HG03103 (cell line): ENCODE measurements around the gene HBG2.
"Not testable (repeated sequence)": the region's sequence is repeated elsewhere in the genome, so short reads cannot be mapped to it uniquely, and the experiment has no call there.

Source experiments
- ATAC-seq: cut with Tn5 transposase; IDR thresholded peaks from one replicate; pipeline ENCODE4 v1.9.1; 2021; ENCODE audit warnings: low read depth; ENCODE audit not compliant: unreplicated experiment

The HBG2 gene

GRCh38 chr11:5282628-5283027 lies 28.0 kb upstream of the HBG2 start:
- ATAC-seq: no peak

- ATAC-seq: no peak
Measured at GRCh38 chr11:5281596-5281995, 27.0 kb upstream of the HBG2 start.

- peak; percentile 85 for ATAC-seq
Measured at GRCh38 chr11:5280582-5281102, 26.1 kb upstream of the HBG2 start.

- no peak for ATAC-seq
Measured at GRCh38 chr11:5279471-5280090, 25.0 kb upstream of the HBG2 start.

- peak; percentile 36 for ATAC-seq
Measured at GRCh38 chr11:5277807-5278382, 23.3 kb upstream of the HBG2 start.

- no peak for ATAC-seq
Measured at GRCh38 chr11:5276697-5277096, 22.1 kb upstream of the HBG2 start.

- ATAC-seq: no peak
Measured at GRCh38 chr11:5275369-5276110, 21.0 kb upstream of the HBG2 start.

- ATAC-seq: no peak
Measured at GRCh38 chr11:5274395-5274794, 19.8 kb upstream of the HBG2 start.

- no peak for ATAC-seq
Measured at GRCh38 chr11:5272395-5273017, 17.9 kb upstream of the HBG2 start.

- no peak for ATAC-seq
Measured at GRCh38 chr11:5269715-5270147, 15.2 kb upstream of the HBG2 start, which contains the start of gene HBE1. Gene HBE1, minus strand, starts transcription at chr11:5269945. Its CDS starts 55 bp downstream, at chr11:5269890.

GRCh38 chr11:5267033-5267563 lies 12.5 kb upstream of the HBG2 start:
- no peak for ATAC-seq

GRCh38 chr11:5266609-5267008 lies 12.0 kb upstream of the HBG2 start:
- ATAC-seq: no peak

- ATAC-seq: no peak
Measured at GRCh38 chr11:5265832-5266231, 11.3 kb upstream of the HBG2 start.

- ATAC-seq: no peak
Measured at GRCh38 chr11:5258543-5259262, 4.1 kb upstream of the HBG2 start.

- ATAC-seq: no peak
Measured at GRCh38 chr11:5257296-5257695, 2.7 kb upstream of the HBG2 start.

- ATAC-seq: not testable (repeated sequence)
Measured at GRCh38 chr11:5254023-5254422, 558 bp downstream of the HBG2 start.

- not testable (repeated sequence) for ATAC-seq
Measured at GRCh38 chr11:5253440-5253839, 1.1 kb downstream of the HBG2 start.

- ATAC-seq: no peak
Measured at GRCh38 chr11:5252919-5253265, 1.7 kb downstream of the HBG2 start.

- ATAC-seq: no peak
Measured at GRCh38 chr11:5252192-5252918, 2.2 kb downstream of the HBG2 start.

- no peak for ATAC-seq
Measured at GRCh38 chr11:5251746-5252145, 2.8 kb downstream of the HBG2 start.
